K562 (cell line): ENCODE data around the gene ZNF782. TPM values are rescaled to one million over a fixed set of nuclear protein-coding genes. Genes with fewer than 3 reads are reported as not detected.

Source experiments
- ATAC-seq: fragments of 200-7000 bp; cut with Tn5 transposase; 3 replicates; pipeline ENCODE4 v1.9.1; 2020; ENCODE audit warnings: moderate library complexity
- BruUV-seq: library from RNA; stranded (reverse); fragments of 400-500 nt; replicated peaks from 2 replicates; lab custom pipeline; 2021; lab: Mats Ljungman, UMichigan
- CTCF ChIA-PET: fragments of 300-600 bp; formaldehyde crosslinking; extraction: SDS; loops from one replicate; lab custom pipeline; 2021; ENCODE audit warnings: low intra/inter-chr PET ratio; lab: Yijun Ruan, JAX
- POLR2A ChIA-PET: fragments of 300-600, 350-650 bp; sonication (Branson Sonifier 250); formaldehyde crosslinking; extraction: SDS; loops from one replicate; lab custom pipeline; 2021; ENCODE audit warnings: antibody characterized with exemption, inconsistent platforms; lab: Yijun Ruan, JAX
- DNase-seq, 4 experiments: peaks; one replicate each; pipeline versions ENCODE4 v3.0.0 to v3.0.0-alpha.2; 2011 to 2018; ENCODE audit warnings: low spot score in 3 of 4, mixed read lengths in 3 of 4; ENCODE audit errors: extremely low read depth in 1 of 4
- FAIRE-seq: peaks from 2 replicates; lab custom pipeline; 2011; peaks lifted over from hg19 to GRCh38; lab: Jason Lieb, UNC
- H2AFZ ChIP-seq: 2 replicates; pipeline ENCODE4 v1.6.0; 2011; ENCODE audit warnings: low read depth, low read length, control low read depth, inconsistent platforms
- H3K27ac ChIP-seq: fragments of 200-600 bp; 3 replicates; pipeline ENCODE4 v1.8.0; 2011; ENCODE audit warnings: low read depth, mild to moderate bottlenecking, control low read depth, inconsistent platforms, low read length, moderate library complexity, mixed read lengths; ENCODE audit errors: extremely low read depth
- H3K27me3 ChIP-seq, 2 experiments: fragments of 300-600 bp in 1 of 2; 2 replicates in 1 of 2; 3 replicates in 1 of 2; pipeline versions ENCODE4 v1.6.0 to v1.8.0; 2011; ENCODE audit warnings: inconsistent platforms in 2 of 2, low read length in 2 of 2, mild to moderate bottlenecking in 1 of 2, mixed read lengths in 1 of 2, moderate library complexity in 1 of 2; ENCODE audit not compliant: control insufficient read depth in 2 of 2, insufficient read depth in 2 of 2
- H3K36me3 ChIP-seq: fragments of 300-600 bp; 3 replicates; pipeline ENCODE4 v1.8.0; 2011; ENCODE audit warnings: mild to moderate bottlenecking, low read length, inconsistent platforms; ENCODE audit not compliant: control insufficient read depth, insufficient read depth
- H3K4me1 ChIP-seq, 2 experiments: fragments of 200-600 bp in 1 of 2; replicated peaks in 1 of 2; 2 replicates in 1 of 2; 3 replicates in 1 of 2; pipeline versions ENCODE4 v1.5.1 to v1.8.0; 2011; ENCODE audit warnings: inconsistent platforms in 2 of 2, low read length in 2 of 2, mild to moderate bottlenecking in 1 of 2, mixed read lengths in 1 of 2, moderate library complexity in 1 of 2; ENCODE audit not compliant: control insufficient read depth in 2 of 2, insufficient read depth in 2 of 2
- H3K4me2 ChIP-seq: 2 replicates; pipeline ENCODE4 v1.6.1; 2011; ENCODE audit warnings: low read length, control low read depth, inconsistent platforms, mixed read lengths; ENCODE audit not compliant: insufficient read depth
- H3K4me3 ChIP-seq: fragments of 200-600 bp; sonication (generic), shearing (Covaris generic); 2 replicates; pipeline ENCODE4 v1.5.1; 2016; ENCODE audit warnings: control low read depth, inconsistent platforms
- H3K79me2 ChIP-seq: fragments of 200-600 bp; 3 replicates; pipeline ENCODE4 v1.8.0; 2011; ENCODE audit warnings: low read length, inconsistent platforms; ENCODE audit not compliant: control insufficient read depth, insufficient read depth
- H3K9ac ChIP-seq, 2 experiments: 2 replicates each; pipeline versions ENCODE4 v1.6.0 to v1.6.1; 2011; ENCODE audit warnings: low read depth in 2 of 2, low read length in 2 of 2, control low read depth in 1 of 2, inconsistent platforms in 1 of 2, mild to moderate bottlenecking in 1 of 2, mixed read lengths in 1 of 2; ENCODE audit not compliant: insufficient read depth in 1 of 2
- H3K9me1 ChIP-seq: one replicate; pipeline ENCODE4 v1.6.0; 2011; ENCODE audit warnings: inconsistent platforms, mild to moderate bottlenecking, low read length, moderate library complexity; ENCODE audit not compliant: control insufficient read depth, insufficient read depth
- H3K9me3 ChIP-seq: replicated peaks from 2 replicates; pipeline ENCODE4 v1.5.1; 2011; ENCODE audit warnings: low read depth, low read length, inconsistent platforms; ENCODE audit not compliant: control insufficient read depth, insufficient read depth
- H4K20me1 ChIP-seq: replicated peaks from 2 replicates; pipeline ENCODE4 v1.6.1; 2011; ENCODE audit warnings: low read length, inconsistent platforms, mixed read lengths; ENCODE audit not compliant: control insufficient read depth, insufficient read depth
- FOXJ2 ChIP-seq: fragments of 200-800 bp; sonication (Bioruptor generic); IDR thresholded peaks from 2 replicates; pipeline ENCODE4 v1.6.1; 2016; ENCODE audit warnings: missing genetic modification characterization, missing compliant biosample characterization
- FOXM1 ChIP-seq, 2 experiments: fragments of 450-650 bp in 1 of 2; sonication (generic) in 1 of 2; formaldehyde crosslinking in 1 of 2; IDR thresholded peaks; 2 replicates each; pipeline versions ENCODE4 v1.6.1 to v1.9.0; 2017 to 2022; ENCODE audit warnings: low read depth in 2 of 2, mild to moderate bottlenecking in 2 of 2, missing genetic modification reagents in 1 of 2, moderate library complexity in 1 of 2
- GATAD2B ChIP-seq: fragments of 450-650 bp; IDR thresholded peaks from 2 replicates; pipeline ENCODE4 v1.6.1; 2017; ENCODE audit warnings: mild to moderate bottlenecking, borderline replicate concordance
- HNRNPUL1 ChIP-seq: fragments of 200-400 bp; formaldehyde crosslinking; IDR thresholded peaks from 2 replicates; pipeline ENCODE4 v1.6.1; 2017; ENCODE audit warnings: low read length
- ILK ChIP-seq: fragments of 450-650 bp; IDR thresholded peaks from 2 replicates; pipeline ENCODE4 v1.6.1; 2016; ENCODE audit warnings: missing genetic modification characterization, low read depth, mild to moderate bottlenecking, missing compliant biosample characterization, moderate library complexity, borderline replicate concordance
- IRF2 ChIP-seq: sonication (generic); formaldehyde crosslinking; IDR thresholded peaks from 2 replicates; pipeline ENCODE4 v1.8.1; 2022; ENCODE audit warnings: mild to moderate bottlenecking, missing genetic modification reagents
- KDM4B ChIP-seq, 2 experiments: fragments of 450-650 bp in 1 of 2; sonication (generic) in 1 of 2; IDR thresholded peaks; 2 replicates each; pipeline ENCODE4 v1.6.1; 2016 to 2017; ENCODE audit warnings: borderline replicate concordance in 2 of 2, antibody characterized with exemption in 1 of 2, low read depth in 1 of 2, mild to moderate bottlenecking in 1 of 2
- KLF13 ChIP-seq: fragments of 450-650 bp; IDR thresholded peaks from 2 replicates; pipeline ENCODE4 v1.6.1; 2016; ENCODE audit warnings: missing genetic modification characterization, low read depth, mild to moderate bottlenecking, missing compliant biosample characterization, moderate library complexity, borderline replicate concordance
- MXI1 ChIP-seq: IDR thresholded peaks from 2 replicates; pipeline ENCODE4 v1.6.1; 2011; ENCODE audit warnings: low read depth, mild to moderate bottlenecking, improper control_type of control experiment, low read length
- NFATC3 ChIP-seq: fragments of 450-650 bp; IDR thresholded peaks from 2 replicates; pipeline ENCODE4 v1.6.1; 2017; ENCODE audit warnings: mild to moderate bottlenecking
- NR3C1 ChIP-seq: sonication (generic); formaldehyde crosslinking; IDR thresholded peaks from 2 replicates; pipeline ENCODE4 v1.8.1; 2022; ENCODE audit warnings: missing genetic modification reagents
- SMAD2 ChIP-seq: fragments of 150-350 bp; IDR thresholded peaks from 2 replicates; pipeline ENCODE4 v1.6.1; 2014; ENCODE audit warnings: low read depth, mild to moderate bottlenecking, low read length
- SMARCB1 ChIP-seq: IDR thresholded peaks from 2 replicates; pipeline ENCODE4 v1.6.1; 2011; ENCODE audit warnings: improper control_type of control experiment, low read depth; ENCODE audit not compliant: insufficient read length
- TCF7 ChIP-seq: sonication (generic); IDR thresholded peaks from 2 replicates; pipeline ENCODE4 v1.6.1; 2016; ENCODE audit warnings: antibody characterized with exemption, borderline replicate concordance
- ZBTB8A ChIP-seq: fragments of 450-650 bp; IDR thresholded peaks from 2 replicates; pipeline ENCODE4 v1.6.1; 2018; ENCODE audit warnings: mild to moderate bottlenecking, moderate library complexity; ENCODE audit not compliant: partially characterized antibody
- ZNF12 ChIP-seq: sonication (generic); formaldehyde crosslinking; IDR thresholded peaks from 2 replicates; pipeline ENCODE4 v1.4.0; 2020; ENCODE audit warnings: mild to moderate bottlenecking, missing genetic modification reagents
- ZNF274 ChIP-seq: IDR thresholded peaks from 2 replicates; pipeline ENCODE4 v1.6.1; 2011; ENCODE audit warnings: low read depth, mild to moderate bottlenecking, low read length, moderate library complexity, borderline replicate concordance
- ZNF551 ChIP-seq: fragments of 250-450 bp; sonication (Bioruptor Pico); IDR thresholded peaks from 2 replicates; pipeline ENCODE4 v1.5.0; 2021; ENCODE audit warnings: mild to moderate bottlenecking, moderate library complexity
- WGBS: fragments of 100-300 bp; shearing (Covaris generic); methylation state at CpG from one replicate; pipeline ENCODE4 v1.1.6; 2016; ENCODE audit warnings: low coverage, mixed read lengths; ENCODE audit not compliant: insufficient coverage; ENCODE audit errors: missing lambda C conversion rate; 5-methylcytosine and 5-hydroxymethylcytosine counted together
- in situ Hi-C: fragments of 300-500 bp; cut with MboI; formaldehyde crosslinking; loops from 4 replicates; pipeline ENCODE4 v1.15.0; 2018; ENCODE audit warnings: inconsistent platforms, mixed read lengths
- intact Hi-C: fragments of 100-400 bp; cut with micrococcal nuclease; formaldehyde crosslinking; loops from 2 replicates; pipeline ENCODE4 v1.14.2; 2022
- polyA plus RNA-seq, 8 experiments: library from polyadenylated mRNA; depleted of rRNA in 4 of 8; stranded (reverse) in 5 of 8; unstranded in 3 of 8; fragments of >200 nt; fragmentation: Nextera tagmentation in 2 of 8; fragmentation: Illumina TruSeq in 1 of 8; extraction: Ambion mirVana in 2 of 8; extraction: Trizol in 1 of 8; gene quantifications; 2 replicates each; pipeline versions ENCODE4 v1.2.1 to v1.2.3, GENCODE V29; 2011 to 2014; ENCODE audit warnings: inconsistent platforms in 1 of 8, missing spikeins in 1 of 8
- total RNA-seq, 7 experiments: library from RNA; depleted of rRNA in 6 of 7; stranded (reverse); fragments of >200 nt in 6 of 7; fragmentation: Illumina TruSeq in 2 of 7; extraction: Trizol in 2 of 7; gene quantifications; 2 replicates each; pipeline versions ENCODE4 v1.2.1 to v1.2.3, GENCODE V29; 2011 to 2021; ENCODE audit warnings: low replicate concordance in 1 of 7
- TF ChIP-seq, protein P1 (sequence below), 2 experiments: fragments of 450-650 bp in 1 of 2; sonication (generic) in 1 of 2; formaldehyde crosslinking in 1 of 2; IDR thresholded peaks in 1 of 2; conservative IDR thresholded peaks in 1 of 2; 2 replicates each; pipeline versions ENCODE4 v1.6.1 to v1.8.1; 2016 to 2023; ENCODE audit warnings: mild to moderate bottlenecking in 2 of 2, moderate library complexity in 2 of 2, inconsistent platforms in 1 of 2, missing genetic modification reagents in 1 of 2

Gene ZNF782
- total and polyA plus RNA-seq, 9 of the 15 experiments (the other 6 are each of a cell fraction or from before 2014, with no cell fraction given): 0.38 to 8.8 (median 4.5) TPM

DNA sequence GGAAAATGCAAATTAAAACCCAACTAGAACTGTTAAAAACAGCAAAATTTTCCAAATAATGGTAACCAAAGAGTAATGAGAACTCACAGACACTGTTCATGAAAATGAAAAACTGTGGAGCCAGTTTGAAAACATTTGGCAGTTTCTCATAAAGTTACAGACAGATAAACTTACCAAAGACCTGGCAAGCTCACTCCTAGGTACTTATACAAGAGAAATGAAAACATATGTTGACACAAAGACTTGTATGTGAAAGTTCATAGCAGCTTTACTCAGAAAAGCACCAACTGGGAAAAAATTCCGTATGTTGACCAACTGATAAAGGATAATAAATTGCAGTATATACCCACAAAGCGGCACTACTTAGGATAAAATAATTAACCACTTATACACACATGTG lies 10.3 kb downstream of the ZNF782 start:
- ChIA-PET POLR2A (no interaction called here), CTCF (no interaction called here)
- Histone ChIP-seq H3K9me3 (no peaks in the 10 kb centered on the region; the same call in 1 of the 2 replicates), H4K20me1 (no peaks in the 10 kb centered on the region), H3K36me3 (peaks cover 21% of the 10 kb centered on the region; the same call in 2 of the 3 replicates), H3K9ac (no peak overlapping the region), H3K4me1 (no peaks in the 10 kb centered on the region), H3K27ac (no peak overlapping the region), H3K79me2 (peaks cover 17% of the 10 kb centered on the region; the same call in 2 of the 3 replicates), H3K27me3 (no peaks in the 10 kb centered on the region), H3K9me1 (no peaks in the 10 kb centered on the region), H3K4me3 (no peak overlapping the region), H3K4me2 (no peak overlapping the region), H2AFZ (no peak overlapping the region)
- in situ Hi-C loops: no loop called here
- no TSS peak for BruUV-seq
- FAIRE-seq: no peak
- whole genome bisulfite sequencing: 83% methylated on average over 2 of the region's 2 CpGs
- intact Hi-C loops: no loop called here
- no peak for ATAC-seq
- TF ChIP-seq ZBTB8A (no peak), NR3C1 (CRISPR knock-in tag) (no peak), ILK (tag) (no peak), TCF7 (no peak), MXI1 (no peak), FOXM1 (IDR thresholded peaks at IDR 0.05; ENCODE audit: low read depth) (no peak), FOXM1 (CRISPR knock-in tag; IDR thresholded peaks at IDR 0.05; ENCODE audit: low read depth) (no peak), SMAD2 (no peak), IRF2 (CRISPR knock-in tag) (no peak), ZNF274 (no peak), FOXJ2 (tag) (no peak), GATAD2B (no peak), KDM4B (IDR thresholded peaks at IDR 0.05; ENCODE audit: borderline replicate concordance in 2 of 2, low read depth in 1 of 2) (no peak), HNRNPUL1 (no peak), SMARCB1 (no peak), ZNF12 (CRISPR knock-in tag) (no peak), NFATC3 (no peak), KLF13 (tag) (no peak), ZNF551 (CRISPR knock-in tag) (no peak)
- TF ChIP-seq, protein P1, sequence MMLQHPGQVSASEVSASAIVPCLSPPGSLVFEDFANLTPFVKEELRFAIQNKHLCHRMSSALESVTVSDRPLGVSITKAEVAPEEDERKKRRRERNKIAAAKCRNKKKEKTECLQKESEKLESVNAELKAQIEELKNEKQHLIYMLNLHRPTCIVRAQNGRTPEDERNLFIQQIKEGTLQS (IDR thresholded peaks at IDR 0.05): no peak
- TF ChIP-seq, protein P1 (CRISPR knock-in tag; conservative IDR thresholded peaks at IDR 0.05): no peak
- DNase-seq: no peak
